NT2/D1 (cell line): ENCODE data around the gene REPS1.

Source experiments
- SUZ12 ChIP-seq: IDR thresholded peaks from 2 replicates; pipeline ENCODE4 v1.6.1; 2011; ENCODE audit not compliant: insufficient read length, insufficient read depth; ENCODE audit errors: extremely low read depth
- YY1 ChIP-seq: IDR thresholded peaks from 2 replicates; pipeline ENCODE4 v1.6.1; 2011; ENCODE audit not compliant: insufficient read length, insufficient read depth
- ZNF274 ChIP-seq: IDR thresholded peaks from 2 replicates; pipeline ENCODE4 v1.6.1; 2011; ENCODE audit warnings: mild to moderate bottlenecking, low read depth, low read length

DNA sequence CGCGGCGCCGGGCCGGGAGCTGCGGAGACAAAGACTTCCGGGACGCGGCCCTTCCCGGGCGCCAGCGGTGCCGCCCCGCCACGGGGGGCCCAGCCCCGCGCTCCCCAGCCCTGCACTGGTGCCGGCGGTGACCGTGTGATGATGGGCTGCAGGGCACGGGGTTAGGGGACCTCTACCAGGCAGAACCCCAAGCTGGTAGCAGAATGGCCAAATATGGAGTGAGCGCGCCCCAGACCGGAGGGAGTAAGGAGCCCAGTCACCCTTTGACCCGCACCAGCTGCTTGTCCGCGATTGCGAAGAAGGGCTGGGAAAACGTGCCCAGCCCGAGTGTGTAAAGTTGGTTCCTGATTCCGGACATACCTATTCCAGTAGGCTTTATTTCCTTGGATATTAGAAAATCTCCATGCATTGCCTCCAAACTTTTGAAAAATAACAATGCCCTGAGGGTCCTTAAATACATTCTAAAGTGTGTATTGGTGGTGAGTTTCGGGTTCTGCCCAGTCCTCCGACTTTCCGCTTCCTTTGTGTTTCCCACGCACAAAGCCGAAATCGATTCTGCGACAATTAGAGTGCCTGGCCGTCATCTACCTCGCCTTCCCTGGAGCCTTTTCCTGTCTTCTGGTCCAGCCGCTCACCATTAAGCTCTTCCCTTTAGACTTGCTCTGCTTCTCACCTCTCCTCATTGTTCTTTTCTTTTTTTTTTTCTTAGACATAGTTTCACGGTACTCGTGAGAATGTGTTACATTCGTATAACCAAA is 41.6 kb upstream of the REPS1 start:
- no peak for TF ChIP-seq YY1
- no peak for TF ChIP-seq SUZ12
- no peak for TF ChIP-seq ZNF274
